HTR-8/SVneo (cell line): ENCODE measurements around the gene IPPK.
"Not testable (repeated sequence)": the region's sequence is repeated elsewhere in the genome, so short reads cannot be mapped to it uniquely, and the experiment has no call there.

Experiments used
- DNase-seq: peaks from one replicate; pipeline ENCODE4 v3.0.0; 2011; ENCODE audit warnings: low spot score, mixed read lengths; ENCODE audit not compliant: insufficient read length
- FAIRE-seq: peaks from 2 replicates; lab custom pipeline; 2011; peaks lifted over from hg19 to GRCh38; lab: Jason Lieb, UNC

IPPK gene

DNA sequence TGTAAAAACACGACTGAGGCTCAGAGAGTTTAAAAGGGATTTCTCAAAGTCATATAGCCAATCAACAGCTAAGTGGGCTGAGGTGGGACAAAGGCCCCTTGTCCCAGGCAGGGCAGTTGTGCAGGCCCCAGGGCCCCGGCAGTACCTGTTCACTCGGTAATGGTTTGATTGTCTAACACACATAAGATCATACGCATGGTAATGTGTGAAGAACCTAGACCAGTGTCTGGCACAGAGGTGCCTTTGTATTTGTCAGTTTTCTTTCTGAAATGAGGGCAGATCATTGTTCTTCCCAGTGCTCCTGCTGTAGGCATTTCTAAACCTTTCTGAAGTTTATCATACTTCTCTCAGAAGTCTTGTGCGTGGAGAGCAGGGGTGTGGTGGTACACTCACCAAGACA, 66.8 kb downstream of the IPPK start:
- DNase-seq (no peak), FAIRE-seq (no peak)

GRCh38 chr9:92602413-92602812, 67.5 kb downstream of the IPPK start:
- DNase-seq (no peak), FAIRE-seq (no peak)

- FAIRE-seq = no peak
- no peak for DNase-seq
These were observed 68.5 kb downstream of the IPPK start for GRCh38 chr9:92601451-92601850.

DNA sequence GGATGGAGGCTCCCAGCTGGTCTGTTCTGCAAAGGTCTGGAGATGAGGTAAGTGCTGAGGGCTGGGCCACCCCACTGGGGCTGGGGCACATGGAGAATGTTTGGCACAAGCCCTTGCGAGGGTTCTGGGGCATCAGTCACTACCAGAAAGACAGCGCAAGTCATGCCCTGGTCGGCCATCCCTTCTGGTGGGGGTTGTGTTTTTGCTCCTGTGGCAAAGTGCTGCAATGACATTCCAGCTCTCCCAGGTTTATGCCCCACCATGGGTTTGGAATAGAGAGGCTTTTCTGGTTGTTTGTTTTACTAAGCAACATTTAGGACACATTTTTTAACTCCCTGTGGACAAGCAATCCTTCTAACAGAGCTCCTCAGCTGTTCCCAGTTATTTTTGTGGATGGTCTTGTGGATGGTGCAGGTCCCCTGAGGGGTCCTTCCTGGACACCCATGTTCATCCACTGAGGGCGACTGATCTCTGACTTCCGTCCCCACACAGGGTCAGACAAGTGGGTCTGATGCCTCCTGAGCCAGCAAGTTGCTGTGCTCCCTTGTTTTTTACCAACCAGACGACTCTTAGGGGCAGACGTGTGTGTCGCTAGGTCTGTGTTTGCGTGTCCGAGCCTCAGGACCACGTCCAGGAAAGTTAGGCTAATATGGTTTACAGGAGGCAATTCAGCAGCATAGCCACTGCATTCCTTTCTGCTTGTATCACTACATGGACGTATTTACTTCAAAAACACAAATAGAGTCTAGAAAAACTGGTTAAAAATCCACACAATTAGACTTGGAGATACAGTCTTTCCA, 69.3 kb downstream of the IPPK start:
- no peak for FAIRE-seq
- no peak for DNase-seq

DNA sequence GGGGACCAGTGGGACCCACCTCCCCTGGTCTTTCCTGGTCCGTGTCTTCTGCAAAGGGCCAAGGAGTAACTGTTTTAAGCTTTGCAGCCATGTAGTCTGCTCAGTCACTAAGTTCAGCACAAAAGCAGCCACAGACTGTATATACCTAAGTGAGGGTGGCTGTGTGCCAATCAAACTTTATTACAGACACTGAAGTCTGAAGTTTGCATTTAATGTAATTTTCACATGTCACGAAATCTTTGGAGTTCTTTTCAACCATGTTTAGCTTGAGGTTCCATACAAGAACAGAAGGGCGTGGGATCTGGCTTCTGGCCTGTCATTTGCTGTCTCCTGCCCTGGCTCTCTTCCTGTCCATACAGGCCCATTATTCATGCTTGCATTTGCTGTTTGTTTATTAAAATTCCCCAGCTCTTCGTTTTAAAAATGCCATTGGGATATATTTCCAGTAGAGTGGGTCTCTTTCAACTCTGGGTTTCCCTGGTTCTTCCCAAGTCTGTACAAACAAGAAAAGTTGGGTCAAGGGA, 69.9 kb downstream of the IPPK start:
- no peak for FAIRE-seq

GRCh38 chr9:92598382-92598781, 71.5 kb downstream of the IPPK start:
- DNase-seq (no peak), FAIRE-seq (no peak)

More for the DNA sequence above, 69.9 kb downstream of the IPPK start:
- DNase-seq = no peak

DNA sequence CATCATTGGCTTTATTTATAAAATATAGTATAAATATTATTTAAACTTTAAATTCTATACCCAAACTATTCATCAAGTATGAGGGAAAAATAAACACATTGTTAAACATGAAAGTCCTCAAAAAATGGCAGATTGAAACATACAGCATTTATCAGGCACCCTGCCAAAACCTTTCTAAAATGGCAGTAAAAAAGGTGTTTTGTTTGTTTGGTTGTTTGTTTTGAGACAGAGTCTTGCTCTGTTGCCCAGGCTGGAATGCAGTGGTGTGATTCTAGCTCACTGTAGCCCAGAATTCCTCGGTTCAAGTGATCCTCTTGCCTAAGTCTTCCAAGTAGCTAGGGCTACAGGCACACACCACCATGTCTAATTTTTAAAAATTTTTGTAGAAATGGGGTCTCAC, 74.0 kb downstream of the IPPK start:
- no peak for FAIRE-seq

DNA sequence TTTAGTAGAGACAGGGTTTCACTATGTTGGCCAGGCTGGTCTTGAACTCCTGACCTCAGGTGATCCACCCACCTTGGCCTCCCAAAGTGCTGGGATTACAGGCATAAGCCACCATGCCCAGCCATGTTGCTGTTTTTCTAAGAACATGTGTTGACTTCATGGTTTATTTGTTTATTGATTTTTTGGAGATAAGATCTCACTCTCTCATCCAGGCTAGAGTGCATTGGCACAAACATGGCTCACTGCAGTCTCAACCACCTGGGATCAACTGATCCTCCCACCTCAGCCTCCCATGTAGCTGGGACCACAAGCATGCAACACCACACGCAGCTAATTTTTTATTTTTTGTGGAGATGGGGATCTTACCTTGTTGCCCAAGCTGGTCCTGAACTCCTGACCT, 74.9 kb downstream of the IPPK start:
- not testable (repeated sequence) for FAIRE-seq, DNase-seq

More for the DNA sequence above, 74.0 kb downstream of the IPPK start:
- DNase-seq = no peak

DNA sequence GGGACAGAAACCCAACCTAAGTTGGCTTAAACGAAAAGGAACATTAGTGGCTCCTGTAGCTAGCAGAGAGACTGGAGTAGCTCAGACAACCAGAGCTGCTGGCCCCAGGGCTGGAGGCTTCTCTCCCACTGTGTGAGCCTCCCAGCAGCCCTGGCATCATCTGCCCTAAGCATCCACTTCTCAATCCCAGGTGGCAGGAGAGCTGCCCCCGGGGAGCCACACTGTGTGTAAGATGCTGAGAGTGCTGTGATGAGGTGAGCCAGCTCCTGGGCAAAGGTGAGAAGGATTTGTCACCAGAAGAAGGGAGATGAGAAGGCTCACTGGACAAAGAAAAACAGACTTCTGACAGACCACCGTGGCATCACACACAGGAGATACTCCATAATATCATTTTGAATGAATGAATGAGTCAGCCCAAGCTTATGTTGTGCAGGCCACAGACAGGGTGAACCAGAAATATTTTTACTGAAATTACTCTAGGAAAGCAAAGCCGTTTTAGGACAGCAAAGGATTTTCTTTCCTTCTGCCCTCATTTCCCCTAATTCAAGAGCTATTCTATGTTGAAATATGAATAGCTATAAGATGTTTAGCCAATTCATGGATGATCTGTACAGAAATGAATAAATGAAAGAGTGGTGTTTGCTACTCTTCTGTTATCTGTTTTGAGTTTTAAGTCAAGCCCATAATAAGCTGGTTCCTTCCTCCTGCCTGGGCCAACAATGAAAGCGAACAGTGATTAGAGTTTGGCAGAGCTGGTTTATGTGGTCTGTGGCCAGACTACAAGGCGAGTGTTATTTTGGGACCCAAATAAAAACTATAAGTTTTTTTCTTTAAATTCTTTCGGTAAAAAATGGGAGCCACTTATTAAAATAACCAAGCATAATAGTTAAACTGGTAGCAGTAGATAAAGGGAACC, 76.7 kb downstream of the IPPK start:
- FAIRE-seq (no peak), DNase-seq (no peak)

DNA sequence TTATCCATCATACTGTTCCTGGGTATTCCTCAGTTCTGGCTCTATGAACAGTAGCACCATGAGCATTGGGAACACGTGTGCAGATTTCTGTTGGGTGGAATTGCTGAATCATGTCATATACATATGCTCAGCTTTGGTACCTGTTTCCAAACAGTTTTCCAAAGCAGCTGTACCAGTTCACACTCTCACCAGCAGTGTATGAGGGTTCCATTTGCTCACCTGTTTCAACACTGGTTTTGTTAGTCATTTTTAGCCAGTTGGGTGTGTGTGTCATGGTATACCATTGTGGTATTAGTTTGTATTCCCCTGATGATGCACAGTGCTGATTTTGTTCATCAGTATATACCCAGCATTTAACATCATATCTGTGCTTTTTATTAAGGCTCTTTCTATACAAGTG, 77.4 kb downstream of the IPPK start:
- DNase-seq (no peak), FAIRE-seq (no peak)

DNA sequence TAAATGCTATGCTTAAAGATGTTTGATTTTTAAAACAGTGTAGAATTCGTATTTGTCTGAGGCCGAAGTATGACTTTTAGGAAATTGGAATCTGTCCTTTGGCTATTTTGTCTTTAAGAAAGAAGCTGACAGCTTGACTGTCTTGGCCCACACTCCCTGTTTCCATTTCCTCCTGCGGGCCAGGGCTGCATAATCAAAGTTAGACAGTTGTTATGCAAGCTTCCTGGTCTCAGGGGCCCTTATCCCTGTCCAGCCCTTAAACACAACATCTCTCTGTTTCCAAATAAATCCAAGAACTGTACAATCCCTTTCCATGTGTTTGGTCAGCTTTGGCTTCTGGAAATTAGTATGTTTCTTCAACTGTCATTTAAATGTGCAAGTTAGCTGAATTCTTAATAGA, 79.6 kb downstream of the IPPK start:
- FAIRE-seq (no peak), DNase-seq (no peak)

GRCh38 chr9:92589923-92590322, 80.0 kb downstream of the IPPK start:
- DNase-seq (no peak), FAIRE-seq (no peak)

- no peak for DNase-seq
- FAIRE-seq = no peak
These were observed 93.8 kb downstream of the IPPK start for GRCh38 chr9:92576175-92576574.

DNA sequence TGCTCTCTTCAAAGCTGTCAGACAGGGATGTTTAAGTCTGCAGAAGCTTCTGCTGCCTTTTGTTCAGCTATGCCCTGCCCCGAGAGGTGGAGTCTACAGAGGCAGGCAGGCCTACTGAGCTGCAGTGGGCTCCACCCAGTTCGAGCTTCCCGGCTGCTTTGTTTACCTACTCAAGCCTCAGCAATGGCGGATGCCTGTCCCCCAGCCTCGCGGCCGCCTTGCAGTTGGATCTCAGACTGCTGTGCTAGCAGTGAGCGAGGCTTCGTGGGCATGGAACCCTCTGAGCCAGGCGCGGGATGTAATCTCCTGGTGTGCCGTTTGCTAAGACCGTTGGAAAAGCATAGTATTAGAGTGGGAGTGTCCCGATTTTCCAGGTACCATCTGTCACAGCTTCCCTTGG, 96.3 kb downstream of the IPPK start:
- FAIRE-seq, DNase-seq: not testable (repeated sequence)

DNA sequence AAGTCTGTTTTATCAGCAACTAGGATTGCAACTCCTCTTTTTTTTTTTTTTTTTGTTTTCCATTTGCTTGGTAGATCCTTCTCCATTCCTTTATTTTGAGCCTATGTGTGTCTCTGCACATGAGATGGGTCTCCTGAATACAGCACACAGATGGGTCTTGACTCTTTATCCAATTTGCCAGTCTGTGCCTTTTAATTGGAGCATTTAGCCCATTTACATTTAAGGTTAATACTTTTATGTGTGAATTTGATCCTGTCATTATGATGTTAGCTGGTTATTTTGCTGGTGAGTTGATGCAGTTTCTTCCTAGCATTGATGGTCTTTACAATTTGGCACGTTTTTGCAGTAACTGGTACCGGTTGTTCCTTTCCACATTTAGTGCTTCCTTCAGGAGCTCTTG, 98.1 kb downstream of the IPPK start:
- not testable (repeated sequence) for FAIRE-seq, DNase-seq

GRCh38 chr9:92564982-92565381, 104.9 kb downstream of the IPPK start:
- DNase-seq (no peak), FAIRE-seq (no peak)

DNA sequence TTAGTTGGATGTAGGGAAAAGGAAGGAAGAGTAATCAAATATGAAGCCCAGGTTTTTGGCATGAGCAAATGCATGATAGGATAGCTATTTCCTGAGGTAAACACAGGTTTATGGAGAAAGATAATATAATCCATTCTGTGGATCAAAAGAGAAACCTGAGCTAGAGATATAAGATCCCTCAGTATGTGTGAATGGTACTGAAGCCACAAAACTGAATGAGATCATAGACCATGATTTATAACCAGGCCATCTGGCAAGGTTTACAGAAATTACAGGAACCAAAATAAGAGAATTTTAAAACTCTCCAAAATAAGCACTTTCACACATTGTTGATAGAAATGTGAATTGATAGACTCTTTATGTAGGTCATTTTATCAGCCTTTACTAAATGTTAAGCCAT, 105.4 kb downstream of the IPPK start:
- no peak for DNase-seq
- no peak for FAIRE-seq
